HG02678 (cell line): Measurements from ENCODE around the gene SESN3.
A peak's percentile ranks its signal among the peaks of the same experiment; 100 is the strongest.
"Not testable (repeated sequence)": the region's sequence is repeated elsewhere in the genome, so short reads cannot be mapped to it uniquely, and the experiment has no call there.

Source experiments
- ATAC-seq: cut with Tn5 transposase; IDR thresholded peaks from one replicate; pipeline ENCODE4 v1.9.1; 2021; ENCODE audit warnings: mild to moderate bottlenecking, moderate library complexity; ENCODE audit not compliant: unreplicated experiment

SESN3 gene

DNA sequence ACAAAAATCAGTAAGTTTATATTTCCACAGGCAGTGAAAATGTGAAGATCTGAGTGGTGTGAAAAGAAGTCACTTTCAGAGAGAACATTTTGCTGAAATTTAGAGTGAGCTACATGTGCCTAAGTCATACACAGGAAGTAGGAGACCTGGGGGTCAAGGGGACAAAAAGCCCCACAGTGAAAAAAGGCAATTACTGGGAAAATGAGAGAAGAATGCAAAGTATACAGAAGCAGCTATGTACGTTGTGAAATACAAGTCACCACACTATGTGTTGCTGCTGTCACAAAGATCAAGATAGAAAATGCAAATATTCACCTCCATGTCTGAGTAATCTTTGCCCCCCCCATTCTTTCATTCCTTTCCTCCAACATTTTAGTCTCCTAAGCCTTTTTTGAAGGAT is 21.6 kb upstream of the SESN3 start:
- ATAC-seq, result no peak

DNA sequence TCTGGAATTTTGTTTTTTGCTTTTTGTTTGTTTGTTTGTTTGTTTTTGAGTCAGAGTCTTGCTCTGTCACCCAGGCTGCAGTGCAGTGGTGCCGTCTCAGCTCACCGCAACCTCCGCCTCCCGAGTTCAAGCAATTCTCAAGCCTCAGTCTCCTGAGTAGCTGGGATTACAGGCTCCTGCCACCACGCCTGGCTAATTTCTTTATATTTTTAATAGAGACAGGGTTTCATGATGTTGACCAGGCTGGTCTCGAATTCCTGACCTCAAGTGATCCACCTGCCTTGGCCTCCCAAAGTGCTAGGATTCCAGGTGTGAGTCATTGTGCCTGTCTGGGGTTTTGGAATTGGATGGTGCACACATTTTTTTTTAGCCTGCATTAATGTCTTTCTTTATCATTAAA is 20.9 kb upstream of the SESN3 start:
- ATAC-seq, result not testable (repeated sequence)

DNA sequence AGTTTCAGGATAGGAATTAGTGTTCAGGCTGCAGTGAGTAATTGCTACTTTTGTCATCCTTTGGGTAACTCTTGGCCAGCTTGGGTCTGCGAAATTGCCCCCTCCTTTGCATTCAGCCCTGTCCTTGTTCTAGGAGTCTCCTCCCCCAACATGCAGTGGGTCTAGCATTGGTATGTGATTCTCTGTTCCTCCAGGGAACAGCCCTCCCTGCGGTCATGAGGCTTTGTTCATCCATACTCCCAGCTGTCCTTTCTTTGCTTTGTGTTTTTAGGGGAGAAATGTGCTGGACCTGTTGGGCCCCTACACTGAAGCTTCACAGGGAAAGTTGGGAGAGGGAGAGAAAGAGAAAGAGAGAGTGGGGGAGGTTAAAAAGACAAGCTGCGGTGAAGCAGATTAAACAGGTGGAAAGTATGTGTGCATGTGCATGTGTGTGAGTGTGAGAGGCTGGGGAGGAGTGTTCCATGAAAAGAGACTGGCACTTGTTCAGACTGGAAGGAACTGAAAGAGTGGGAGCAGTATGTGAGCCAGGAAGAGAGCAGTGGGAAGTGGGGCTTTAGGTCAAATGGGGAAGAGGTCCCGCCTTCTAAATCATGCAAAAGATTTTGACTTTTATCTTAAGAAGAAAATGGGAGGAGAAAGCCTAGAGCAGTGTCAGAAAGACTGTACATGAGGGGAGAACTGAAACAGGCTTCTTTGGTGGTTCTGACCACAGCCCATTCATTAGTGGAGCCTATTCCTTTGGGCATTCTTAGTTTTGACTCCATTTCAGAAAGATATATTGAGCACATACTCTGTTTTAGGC is 17.9 kb upstream of the SESN3 start:
- ATAC-seq, result peak; percentile 85

DNA sequence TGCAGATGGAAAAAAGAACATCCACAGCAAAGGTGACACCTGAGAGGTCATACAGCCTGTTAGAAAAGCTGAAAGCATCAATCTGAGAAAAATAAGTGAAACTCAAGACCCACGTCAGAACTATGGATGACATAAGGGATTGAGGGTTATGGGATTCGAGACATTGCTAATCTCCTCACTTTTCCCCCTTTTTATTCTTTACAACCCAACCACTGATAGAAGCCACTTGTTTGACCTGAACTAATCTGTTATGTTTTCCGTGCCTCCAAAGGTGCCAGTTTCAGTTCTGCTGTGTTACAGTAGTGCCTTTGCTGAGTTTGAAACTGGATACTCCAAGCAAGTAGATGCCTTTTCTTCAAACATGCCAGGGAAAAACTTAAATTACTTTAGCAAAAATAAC is 16.9 kb upstream of the SESN3 start:
- ATAC-seq, result no peak

DNA sequence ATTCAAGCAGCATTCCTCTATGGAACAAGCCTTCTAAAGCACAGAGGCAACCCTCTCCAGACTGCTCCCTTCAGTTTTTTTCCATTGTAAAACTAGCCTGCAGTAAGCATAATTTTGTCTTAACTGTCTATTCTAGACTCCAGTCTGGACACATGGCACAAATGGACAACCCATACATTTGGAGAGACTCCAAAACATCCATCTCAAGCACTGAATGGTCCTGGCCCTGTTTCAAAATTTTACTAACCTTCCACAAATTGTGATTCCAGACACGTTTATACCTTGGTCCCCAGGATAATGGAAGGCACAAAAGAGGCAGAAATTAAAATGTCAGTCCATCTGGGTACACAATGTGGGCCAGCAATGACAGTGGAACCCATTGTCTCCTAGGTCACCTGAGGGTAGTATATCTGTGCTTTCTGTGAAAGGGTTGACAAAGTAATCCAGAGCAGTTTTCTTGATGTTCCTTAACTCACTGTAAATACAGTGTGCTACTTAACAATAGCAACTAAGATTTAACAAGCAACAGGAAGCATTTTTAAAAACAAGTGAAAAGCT is 16.2 kb upstream of the SESN3 start:
- ATAC-seq, result no peak

DNA sequence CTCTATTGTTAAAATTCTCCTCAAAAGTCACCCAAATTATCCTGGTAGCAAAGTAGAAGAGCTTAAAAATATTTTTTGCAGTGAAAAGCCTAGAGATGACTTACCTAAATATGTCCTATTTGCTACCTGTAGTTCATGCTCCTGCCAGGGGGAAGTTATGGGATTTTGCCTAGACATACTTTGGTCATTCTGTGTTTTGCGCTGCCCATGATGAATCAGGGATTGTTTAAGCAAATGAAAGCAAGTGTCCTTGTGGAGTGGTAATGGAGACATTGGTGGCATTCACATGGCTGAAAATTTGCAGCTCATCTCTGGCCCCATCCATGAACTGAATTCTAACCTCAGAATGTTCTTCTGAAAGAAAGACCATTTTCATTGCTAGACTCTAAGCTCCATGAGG is 14.6 kb upstream of the SESN3 start:
- ATAC-seq, result no peak

DNA sequence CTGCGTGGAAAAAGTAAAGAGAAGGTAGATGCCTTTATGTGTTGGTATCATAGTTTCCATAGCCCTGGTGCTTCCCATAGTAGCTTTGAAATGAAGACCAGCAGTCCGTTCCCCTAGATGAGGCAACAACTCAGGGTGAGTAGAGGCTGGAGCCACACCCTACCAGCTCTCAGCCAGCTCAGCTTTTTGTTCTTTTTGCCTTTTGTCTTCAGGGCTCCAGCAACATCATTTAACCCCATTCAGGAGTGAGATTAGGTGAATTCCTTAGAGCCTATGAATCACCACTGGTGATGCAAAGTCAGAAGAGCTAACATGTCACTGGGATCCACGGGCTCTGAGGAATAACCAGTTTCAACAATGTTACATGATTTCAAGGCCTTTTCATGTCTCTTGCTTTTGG is 14.0 kb upstream of the SESN3 start:
- no peak for ATAC-seq

DNA sequence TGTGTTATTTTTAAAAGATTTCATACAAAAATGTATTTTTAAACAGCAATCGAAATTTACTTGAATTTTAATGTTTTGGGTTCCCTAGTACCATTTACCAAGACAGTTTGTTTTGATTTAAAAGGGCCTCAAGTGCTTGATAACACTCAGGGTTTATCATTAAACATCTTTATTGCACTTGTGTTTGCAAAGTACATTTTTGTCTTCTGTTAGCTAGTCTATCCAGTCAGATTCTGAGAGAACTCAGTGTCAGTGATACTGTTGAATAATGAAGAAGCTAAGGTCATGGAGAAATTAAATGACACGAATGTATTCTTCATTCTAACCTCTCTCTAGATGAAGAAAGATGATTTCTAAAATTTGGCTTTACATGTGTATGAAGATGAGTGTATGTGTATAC is 12.7 kb upstream of the SESN3 start:
- no peak for ATAC-seq

DNA sequence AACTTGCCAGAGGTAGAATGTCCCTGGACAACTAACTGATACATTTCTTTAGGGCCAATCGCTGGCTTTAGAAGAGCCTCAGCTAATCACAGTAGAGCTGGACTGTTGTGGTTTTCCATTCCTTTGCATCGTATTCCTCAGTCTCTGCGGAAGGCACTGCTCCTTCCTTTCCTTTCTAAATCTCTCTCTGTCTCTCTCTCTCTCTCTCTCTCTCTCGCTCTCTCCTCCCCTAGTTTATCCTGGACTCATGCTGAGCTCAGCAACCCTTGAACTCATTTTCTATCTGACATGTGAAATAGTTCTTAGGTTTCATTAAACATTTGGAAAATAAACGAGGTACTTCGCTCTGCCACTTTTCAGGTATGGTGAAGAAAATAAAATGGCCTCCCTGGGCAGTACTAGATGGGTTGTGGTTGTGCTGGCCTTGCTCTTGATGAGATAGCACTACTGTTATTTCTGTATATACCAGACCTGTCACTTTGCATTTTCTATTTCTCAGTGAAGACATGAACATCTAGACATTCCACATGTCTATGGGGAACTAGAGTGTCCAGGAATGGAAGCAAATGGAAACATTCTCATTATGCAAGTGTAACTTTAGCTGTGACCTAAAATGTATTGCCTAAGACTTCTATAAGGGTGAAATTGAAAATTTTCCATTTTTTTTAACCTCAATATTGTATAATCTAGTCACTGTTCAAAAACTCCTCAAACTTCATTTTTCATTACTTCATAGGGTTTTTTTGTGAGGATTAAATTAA is 12.0 kb upstream of the SESN3 start:
- no peak for ATAC-seq

DNA sequence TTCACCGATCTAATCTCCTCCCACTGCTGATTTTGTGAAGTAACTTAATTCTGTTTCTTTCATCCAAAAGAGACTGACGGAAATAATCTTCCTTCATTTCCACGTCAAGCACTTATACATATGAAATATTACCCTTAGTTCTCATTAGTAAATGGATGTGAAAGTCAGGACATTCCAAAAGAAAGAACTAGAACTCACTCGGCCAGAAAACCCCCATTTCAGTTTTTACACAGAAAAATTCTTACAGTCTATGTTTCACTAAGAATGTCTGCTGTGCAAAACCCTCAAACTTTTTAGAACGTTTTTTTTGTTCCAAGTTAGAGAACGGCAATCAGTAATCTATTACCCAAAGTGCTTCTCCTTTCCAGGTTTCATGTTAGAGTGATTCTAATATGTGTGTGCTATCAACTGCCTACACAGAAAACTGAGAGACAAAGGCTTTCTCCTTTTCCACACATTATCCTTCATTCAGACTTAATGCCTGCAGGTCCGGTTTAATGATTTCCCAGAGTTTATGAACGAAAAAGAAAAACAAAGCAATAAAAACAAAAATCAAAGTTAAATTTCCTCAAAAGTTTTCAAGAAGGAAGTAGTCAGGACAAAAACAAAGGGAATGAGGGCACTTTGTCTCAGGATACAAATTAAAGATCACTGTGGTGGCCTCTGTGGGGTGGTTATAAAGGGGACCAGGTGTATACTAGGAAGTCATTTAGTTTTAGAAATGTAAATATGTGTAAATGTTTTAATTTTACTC is 11.3 kb upstream of the SESN3 start:
- peak; percentile 75 for ATAC-seq

DNA sequence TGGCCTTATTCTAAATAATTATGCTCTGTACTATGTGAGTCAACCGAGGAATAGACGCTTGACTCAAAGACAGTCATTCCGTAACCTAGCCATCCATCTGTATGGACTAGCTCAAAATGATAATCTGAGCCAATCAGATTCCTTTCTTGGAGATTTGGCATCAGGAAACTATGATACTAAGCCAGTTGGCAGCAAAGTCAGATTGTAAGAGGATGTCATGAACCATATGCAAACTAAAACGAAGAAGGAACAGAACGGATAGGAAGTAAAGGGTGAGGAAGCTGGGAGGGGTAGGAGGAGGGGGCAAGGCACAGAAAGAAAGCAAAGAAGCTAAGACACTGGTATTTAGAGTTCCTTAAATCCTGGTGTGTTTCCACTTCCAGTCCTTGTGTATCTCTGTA is 10.7 kb upstream of the SESN3 start:
- ATAC-seq, result peak; percentile 50

DNA sequence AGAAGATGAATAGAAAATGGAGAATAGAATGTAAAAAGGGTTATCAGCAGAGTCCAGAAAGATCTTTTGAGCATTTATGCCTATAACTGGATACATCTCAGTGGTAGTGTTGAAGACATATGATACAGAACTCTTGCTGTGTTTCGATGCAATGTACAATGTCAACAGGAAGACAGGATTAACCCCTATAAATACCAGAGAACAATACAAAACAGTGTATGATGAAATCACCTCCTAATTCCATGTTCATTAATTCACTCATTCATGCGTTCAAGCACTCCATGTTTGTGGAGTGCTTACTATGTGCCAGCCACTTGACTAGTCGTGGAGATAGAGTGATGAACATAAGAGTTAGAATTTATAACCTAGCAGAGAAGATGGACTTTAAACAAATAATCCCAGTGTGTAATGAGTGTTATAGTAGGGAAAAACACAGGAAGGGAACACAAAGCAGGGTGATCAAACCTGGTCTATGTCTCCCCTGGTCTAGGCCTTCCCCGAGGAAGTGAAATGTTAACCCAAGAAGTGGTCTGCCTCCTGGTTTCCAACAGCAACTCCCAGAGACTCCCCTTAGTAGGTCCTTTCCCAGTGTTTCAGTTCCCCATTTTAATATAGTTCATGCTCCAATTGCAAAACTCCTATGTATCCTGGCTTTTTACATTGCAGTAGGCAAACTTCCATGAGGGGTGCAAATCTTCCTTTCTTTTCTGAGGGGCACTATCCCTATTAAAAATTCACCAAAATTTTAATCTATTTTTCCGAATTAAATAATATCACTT is 9.1 kb upstream of the SESN3 start:
- no peak for ATAC-seq

DNA sequence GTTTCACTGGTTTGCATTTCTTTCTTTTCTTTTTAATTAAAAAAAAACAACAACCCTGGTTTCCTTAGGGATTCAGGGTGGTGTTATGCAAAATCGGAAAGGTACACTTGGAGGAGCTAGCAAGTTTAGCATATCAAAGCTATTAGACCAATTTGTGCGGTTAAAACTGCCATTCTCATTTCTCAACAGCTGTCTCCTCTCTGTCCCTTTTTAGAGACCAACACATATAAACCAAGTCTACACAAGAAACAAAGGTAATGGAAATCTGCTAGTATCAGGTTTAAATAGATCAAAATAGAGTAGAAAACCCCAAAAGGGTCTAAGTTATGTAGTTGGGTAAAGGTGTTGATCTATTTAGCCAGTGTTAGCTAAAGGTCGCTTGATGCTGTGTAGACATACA is 1.7 kb upstream of the SESN3 start:
- ATAC-seq, result no peak

DNA sequence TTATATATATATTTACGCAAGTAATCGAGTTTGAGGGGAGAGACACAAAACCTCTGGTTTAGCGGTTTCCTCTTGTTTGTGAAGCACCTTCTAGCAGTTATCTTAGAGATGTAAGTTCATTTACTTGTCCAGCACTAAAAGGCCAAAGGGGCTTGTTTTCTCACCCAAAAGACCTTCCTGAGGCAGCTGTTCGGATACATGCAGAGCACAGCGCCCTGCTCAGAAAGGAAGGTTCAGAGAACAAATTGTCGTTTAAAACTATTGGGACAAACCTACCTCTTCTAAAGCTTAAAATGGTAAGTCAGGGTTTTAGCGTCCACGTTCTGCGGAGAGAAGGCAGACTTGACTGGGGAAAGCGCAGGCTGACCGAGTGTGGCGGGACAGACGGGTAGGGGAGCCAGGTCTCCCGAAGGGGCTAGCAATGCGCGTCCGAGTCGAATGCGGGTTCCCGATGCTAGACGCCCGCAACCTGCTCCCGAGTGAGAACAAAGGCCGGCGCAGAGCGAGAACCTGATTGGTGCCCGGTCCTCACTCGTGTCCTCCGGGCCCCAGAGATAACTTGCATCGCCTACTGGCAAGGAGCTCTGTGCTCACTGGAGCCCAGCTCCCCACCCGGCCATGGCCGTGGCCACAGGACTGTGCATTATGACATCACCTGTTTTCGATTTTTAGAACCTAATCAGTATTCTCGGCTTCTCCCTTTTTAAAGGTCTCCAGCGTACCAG is 1.0 kb upstream of the SESN3 start:
- ATAC-seq, result peak; percentile 26

DNA sequence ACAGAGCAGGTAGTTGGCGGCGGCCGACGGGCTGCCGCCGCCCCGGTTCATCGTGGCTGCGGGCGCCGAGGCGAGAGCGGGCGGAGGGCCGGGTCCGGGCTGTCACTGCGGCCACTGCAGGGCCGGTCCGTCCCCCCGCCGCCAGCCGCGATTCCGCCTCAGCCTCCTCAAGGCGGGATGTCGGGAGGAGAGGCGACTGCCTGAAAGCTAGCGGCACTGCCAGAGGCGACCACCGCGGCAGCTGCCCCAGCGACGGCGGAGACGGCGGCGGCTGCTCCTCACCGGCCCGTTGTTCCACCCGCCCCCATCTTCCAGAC is 234 bp downstream of the SESN3 start:
- ATAC-seq, result peak; percentile 14

DNA sequence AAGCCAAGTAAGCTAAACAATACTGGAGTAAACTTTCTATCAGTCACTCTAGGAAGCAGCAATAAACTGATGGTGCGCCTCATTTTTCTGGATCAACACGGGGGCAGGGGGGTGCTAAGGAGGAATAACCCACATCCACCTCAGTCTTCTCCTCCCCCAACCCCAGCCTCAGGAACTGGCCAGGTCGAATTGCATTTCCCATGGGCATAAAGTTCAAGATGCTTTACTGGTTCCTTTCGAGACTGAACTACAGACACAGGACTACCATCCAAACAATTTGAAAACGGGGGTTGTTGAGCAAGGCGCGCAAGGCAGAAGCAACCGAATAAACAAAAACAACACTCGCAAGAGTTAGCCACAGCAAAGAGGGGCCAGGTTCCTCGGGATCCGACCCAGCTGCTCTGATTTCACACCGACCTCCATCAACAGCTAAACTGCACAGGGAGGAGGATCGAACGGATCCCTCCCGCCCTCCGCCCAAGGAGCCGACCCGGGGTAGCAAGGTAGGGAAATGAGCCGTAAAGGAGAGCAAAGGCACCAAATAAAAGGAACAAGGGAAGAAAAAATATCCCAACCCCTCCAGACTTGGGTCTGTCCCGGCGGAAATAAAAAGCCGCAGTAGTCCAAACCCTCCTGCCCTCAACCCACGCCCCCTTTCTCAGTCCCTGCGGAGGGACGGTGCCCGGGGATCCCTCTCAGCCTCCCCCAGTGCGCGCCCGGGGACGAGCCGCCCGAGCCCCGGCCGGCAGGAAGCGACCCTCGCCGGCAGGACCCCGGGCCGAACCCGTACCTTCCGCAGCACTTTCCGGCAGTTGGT is 801 bp downstream of the SESN3 start:
- ATAC-seq, result no peak

DNA sequence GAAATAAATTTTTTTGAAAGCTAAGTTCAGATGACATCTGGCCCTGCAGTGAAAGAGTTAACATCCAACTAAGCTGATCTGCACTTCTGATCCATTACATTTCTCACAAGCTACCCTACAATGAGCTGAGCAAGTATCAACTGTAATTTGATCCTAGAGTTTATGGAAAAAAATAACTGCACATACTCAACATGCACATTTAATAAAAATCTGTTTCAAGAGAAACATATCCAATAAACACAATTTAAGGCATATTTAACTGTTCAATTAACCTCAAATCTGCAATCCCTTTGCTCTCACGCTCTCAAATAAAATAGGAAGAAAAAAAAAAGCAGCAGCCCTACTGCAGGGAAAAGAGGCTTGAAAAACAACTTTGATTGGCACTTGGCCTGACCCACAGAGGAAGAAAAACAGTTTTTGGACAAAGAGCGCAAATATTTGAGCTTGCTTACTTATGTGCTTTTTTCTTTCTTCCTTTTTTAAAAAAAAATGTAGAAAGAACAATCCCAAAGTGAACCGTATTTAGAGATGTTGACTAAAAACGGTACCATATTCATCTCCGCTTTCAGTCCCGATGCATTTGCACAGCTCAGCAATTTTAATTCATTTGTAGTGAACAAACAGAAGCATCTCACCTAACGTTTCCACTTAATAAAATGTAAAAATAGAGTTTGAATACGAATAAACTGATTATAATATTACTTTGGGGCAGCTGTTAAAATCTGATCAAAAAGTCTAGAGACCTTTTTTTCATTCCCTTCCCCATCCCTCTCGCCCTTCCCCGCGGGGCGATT is 1.6 kb downstream of the SESN3 start:
- no peak for ATAC-seq

DNA sequence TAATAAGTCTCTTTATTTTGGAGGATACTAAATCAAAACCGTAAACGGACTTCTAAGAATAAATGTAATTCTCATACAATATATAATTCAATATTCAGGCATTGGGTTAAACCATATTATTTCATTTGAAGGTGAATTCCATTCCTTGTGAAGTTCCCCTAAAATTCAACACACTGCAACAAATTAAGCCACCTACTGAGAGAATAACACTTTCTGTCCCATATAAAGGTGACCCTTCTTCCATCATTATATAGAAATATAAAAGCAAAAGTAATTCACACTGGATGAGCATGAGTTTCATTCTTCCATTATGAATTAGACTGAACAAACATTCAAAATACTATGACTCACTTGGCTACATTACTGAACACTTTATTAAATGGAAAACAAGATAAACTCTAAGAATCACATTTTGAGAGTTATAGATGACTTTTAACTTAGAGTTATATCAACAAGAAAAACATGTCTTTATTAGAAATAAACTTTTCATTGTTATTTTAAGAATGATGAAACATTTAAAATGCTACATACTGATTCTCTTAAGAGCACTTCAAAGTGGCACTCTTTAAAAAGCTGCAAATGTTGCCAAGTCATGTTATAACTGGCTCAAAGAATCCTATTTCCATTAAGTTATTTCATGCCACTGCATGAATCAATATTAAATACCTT is 2.8 kb downstream of the SESN3 start:
- no peak for ATAC-seq
